CD4-positive, alpha-beta T cell treated with Interferon alpha-2 for 1 hour (primary cell): Measurements from ENCODE around the gene NDUFB10.

Source experiments
- DNase-seq, 2 donors: peaks; one replicate each; pipeline ENCODE4 v3.0.0-alpha.2; 2020 to 2022

The NDUFB10 gene

GRCh38 chr16:2004795-2005517 lies 45.6 kb downstream of the NDUFB10 start:
- no peak for DNase-seq

- no peak for DNase-seq
Measured at GRCh38 chr16:2005646-2006045, 46.3 kb downstream of the NDUFB10 start.

GRCh38 chr16:2006317-2006716 lies 47.0 kb downstream of the NDUFB10 start:
- no peak for DNase-seq

GRCh38 chr16:2007081-2007836 lies 47.9 kb downstream of the NDUFB10 start:
- DNase-seq = no peak

GRCh38 chr16:2008009-2008526 lies 48.7 kb downstream of the NDUFB10 start:
- peak in 1 of 2 donors; percentile 26 for DNase-seq

- peak in 1 of 2 donors; percentile 33 for DNase-seq
Measured at GRCh38 chr16:2008631-2009163, 49.4 kb downstream of the NDUFB10 start.

- no peak for DNase-seq
Measured at GRCh38 chr16:2009164-2009711, 49.9 kb downstream of the NDUFB10 start.

- DNase-seq = peak; percentile 79 to 85
Measured at GRCh38 chr16:2009791-2010510, 50.6 kb downstream of the NDUFB10 start, which contains the start of gene ZNF598. Gene ZNF598 (minus strand): TSS chr16:2009821.
